MM.1S (cell line): ENCODE measurements around the gene RNGTT.

Experiments
- DNase-seq: peaks from one replicate; pipeline ENCODE4 v3.0.0-alpha.2; 2015
- H2AFZ ChIP-seq: fragments of 300-600 bp; sonication (generic); 2 replicates; pipeline ENCODE4 v1.6.0; 2016; ENCODE audit warnings: antibody characterized with exemption, low read length
- H3F3A ChIP-seq: fragments of 300-600 bp; sonication (generic); 2 replicates; pipeline ENCODE4 v1.6.1; 2016; ENCODE audit warnings: mild to moderate bottlenecking, antibody characterized with exemption, low read length, moderate library complexity, mixed read lengths; ENCODE audit not compliant: insufficient read depth
- H3K27ac ChIP-seq: fragments of 300-600 bp; sonication (generic); 2 replicates; pipeline ENCODE4 v1.5.1; 2016; ENCODE audit warnings: mild to moderate bottlenecking, low read length
- H3K27me3 ChIP-seq: fragments of 300-600 bp; sonication (generic); replicated peaks from 2 replicates; pipeline ENCODE4 v1.6.0; 2016; ENCODE audit warnings: low read length; ENCODE audit not compliant: insufficient read depth
- H3K36me3 ChIP-seq: fragments of 300-600 bp; sonication (generic); replicated peaks from 2 replicates; pipeline ENCODE4 v1.6.1; 2016; ENCODE audit warnings: mild to moderate bottlenecking, low read length, mixed read lengths; ENCODE audit not compliant: insufficient read depth
- H3K4me1 ChIP-seq: fragments of 300-600 bp; sonication (generic); 2 replicates; pipeline ENCODE4 v1.6.1; 2016; ENCODE audit warnings: low read length, mixed read lengths
- H3K4me2 ChIP-seq: fragments of 300-600 bp; sonication (generic); 2 replicates; pipeline ENCODE4 v1.6.0; 2016; ENCODE audit warnings: low read depth, low read length
- H3K4me3 ChIP-seq: fragments of 300-600 bp; sonication (generic); 2 replicates; pipeline ENCODE4 v1.5.1; 2016; ENCODE audit warnings: low read length, mixed read lengths
- H3K79me2 ChIP-seq: fragments of 300-600 bp; sonication (generic); 2 replicates; pipeline ENCODE4 v1.6.1; 2016; ENCODE audit warnings: mixed run types, low read length, mixed read lengths
- H3K9ac ChIP-seq: fragments of 300-600 bp; sonication (generic); 2 replicates; pipeline ENCODE4 v1.6.1; 2016; ENCODE audit warnings: low read length, mixed read lengths
- H3K9me2 ChIP-seq: fragments of 300-600 bp; sonication (generic); replicated peaks from 2 replicates; pipeline ENCODE4 v1.6.1; 2016; ENCODE audit warnings: mild to moderate bottlenecking, low read length, mixed read lengths; ENCODE audit not compliant: insufficient read depth
- H3K9me3 ChIP-seq: fragments of 300-600 bp; sonication (generic); replicated peaks from 2 replicates; pipeline ENCODE4 v1.6.1; 2016; ENCODE audit warnings: mild to moderate bottlenecking, low read length, mixed read lengths; ENCODE audit not compliant: insufficient read depth
- H4K20me1 ChIP-seq: fragments of 300-600 bp; sonication (generic); 2 replicates; pipeline ENCODE4 v1.6.1; 2016; ENCODE audit warnings: mild to moderate bottlenecking, low read length, moderate library complexity, mixed read lengths; ENCODE audit not compliant: insufficient read depth
- EZH2 ChIP-seq: fragments of 300-600 bp; sonication (generic); optimal IDR thresholded peaks from 2 replicates; pipeline ENCODE3; 2017; ENCODE audit warnings: low read depth, mild to moderate bottlenecking, antibody characterized with exemption, low read length, mixed read lengths
- EZH2phosphoT487 ChIP-seq: fragments of 300-600 bp; sonication (generic); IDR thresholded peaks from 2 replicates; pipeline ENCODE4 v1.6.1; 2018; ENCODE audit warnings: antibody characterized with exemption, low read length
- TF ChIP-seq, protein P1 (sequence below): fragments of 300-600 bp; sonication (generic); IDR thresholded peaks from 2 replicates; pipeline ENCODE4 v1.5.1; 2016; ENCODE audit warnings: antibody characterized with exemption, low read length, mixed read lengths

Gene RNGTT

GRCh38 chr6:88890394-88890793 is 73.0 kb downstream of the RNGTT start:
- TF ChIP-seq EZH2: no peak
- TF ChIP-seq, protein P1, sequence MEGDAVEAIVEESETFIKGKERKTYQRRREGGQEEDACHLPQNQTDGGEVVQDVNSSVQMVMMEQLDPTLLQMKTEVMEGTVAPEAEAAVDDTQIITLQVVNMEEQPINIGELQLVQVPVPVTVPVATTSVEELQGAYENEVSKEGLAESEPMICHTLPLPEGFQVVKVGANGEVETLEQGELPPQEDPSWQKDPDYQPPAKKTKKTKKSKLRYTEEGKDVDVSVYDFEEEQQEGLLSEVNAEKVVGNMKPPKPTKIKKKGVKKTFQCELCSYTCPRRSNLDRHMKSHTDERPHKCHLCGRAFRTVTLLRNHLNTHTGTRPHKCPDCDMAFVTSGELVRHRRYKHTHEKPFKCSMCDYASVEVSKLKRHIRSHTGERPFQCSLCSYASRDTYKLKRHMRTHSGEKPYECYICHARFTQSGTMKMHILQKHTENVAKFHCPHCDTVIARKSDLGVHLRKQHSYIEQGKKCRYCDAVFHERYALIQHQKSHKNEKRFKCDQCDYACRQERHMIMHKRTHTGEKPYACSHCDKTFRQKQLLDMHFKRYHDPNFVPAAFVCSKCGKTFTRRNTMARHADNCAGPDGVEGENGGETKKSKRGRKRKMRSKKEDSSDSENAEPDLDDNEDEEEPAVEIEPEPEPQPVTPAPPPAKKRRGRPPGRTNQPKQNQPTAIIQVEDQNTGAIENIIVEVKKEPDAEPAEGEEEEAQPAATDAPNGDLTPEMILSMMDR: no peak
- no peak for TF ChIP-seq EZH2phosphoT487
- DNase-seq: no peak
- no peak overlapping the region for H3K4me2 ChIP-seq

DNA sequence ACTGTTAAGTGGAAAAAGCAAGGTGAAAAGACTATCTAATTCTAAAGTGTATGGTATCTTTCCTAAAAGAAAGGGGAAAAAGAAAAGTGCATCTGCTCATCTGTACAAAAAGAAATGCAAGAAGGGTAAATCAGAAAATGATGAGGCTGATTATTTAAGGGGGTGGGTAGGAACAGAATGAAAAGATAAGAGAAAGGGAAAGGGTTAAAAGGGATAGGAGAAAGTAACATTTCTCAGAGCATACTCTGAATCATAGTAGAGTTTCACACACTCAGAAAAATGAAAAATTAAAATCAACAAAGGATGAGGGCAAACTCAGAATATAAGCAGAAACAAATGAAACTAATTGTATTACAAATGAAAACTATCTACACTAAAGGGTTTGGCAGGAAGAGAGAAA is 79.1 kb downstream of the RNGTT start:
- no peak overlapping the region for H2AFZ ChIP-seq
- no peak overlapping the region for H3K27ac ChIP-seq
- H3K36me3 ChIP-seq: no peaks in the 10 kb centered on the region
- no peaks in the 10 kb centered on the region for H3F3A ChIP-seq
- no peaks in the 10 kb centered on the region for H4K20me1 ChIP-seq
- no peak overlapping the region for H3K9ac ChIP-seq
- no peaks in the 10 kb centered on the region for H3K9me3 ChIP-seq
- no peak overlapping the region for H3K4me2 ChIP-seq
- H3K79me2 ChIP-seq: no peaks in the 10 kb centered on the region
- TF ChIP-seq EZH2phosphoT487: no peak
- TF ChIP-seq, protein P1: no peak
- no peak for TF ChIP-seq EZH2
- no peaks in the 10 kb centered on the region for H3K27me3 ChIP-seq
- DNase-seq: no peak
- H3K4me1 ChIP-seq: no peaks in the 10 kb centered on the region
- no peak overlapping the region for H3K4me3 ChIP-seq
- no peaks in the 10 kb centered on the region for H3K9me2 ChIP-seq

More at GRCh38 chr6:88890394-88890793, 73.0 kb downstream of the RNGTT start:
- Histone ChIP-seq H3K27me3 (no peaks in the 10 kb centered on the region), H3K4me1 (no peaks in the 10 kb centered on the region), H2AFZ (no peak overlapping the region), H3K9ac (no peak overlapping the region), H3K79me2 (no peaks in the 10 kb centered on the region), H3F3A (no peaks in the 10 kb centered on the region), H3K9me2 (no peaks in the 10 kb centered on the region), H3K27ac (no peak overlapping the region), H4K20me1 (no peaks in the 10 kb centered on the region), H3K9me3 (no peaks in the 10 kb centered on the region), H3K4me3 (no peak overlapping the region), H3K36me3 (no peaks in the 10 kb centered on the region)

DNA sequence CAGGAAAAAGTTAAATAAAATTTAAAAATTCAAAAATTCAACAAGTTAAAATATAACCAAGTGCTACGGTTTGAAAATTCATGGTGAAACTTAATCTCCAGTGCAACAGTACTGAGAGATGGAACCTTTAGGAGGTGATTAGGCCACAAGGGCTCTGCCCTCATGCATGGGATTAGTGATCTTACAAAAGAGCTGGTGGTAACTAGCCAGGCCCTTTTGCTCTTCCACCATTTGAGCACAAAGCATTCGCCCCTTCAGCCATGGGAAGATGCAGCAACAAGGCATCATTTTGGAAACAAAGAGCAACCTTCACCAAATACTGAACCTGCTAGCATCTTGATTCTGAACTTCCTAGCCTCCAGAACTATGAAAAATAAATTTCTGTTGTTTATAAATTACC is 80.9 kb downstream of the RNGTT start:
- Histone ChIP-seq H2AFZ (no peak overlapping the region), H4K20me1 (no peaks in the 10 kb centered on the region), H3K27me3 (no peaks in the 10 kb centered on the region), H3K27ac (no peak overlapping the region), H3K9ac (no peak overlapping the region), H3K9me2 (no peaks in the 10 kb centered on the region), H3K36me3 (no peaks in the 10 kb centered on the region), H3K4me3 (no peak overlapping the region), H3F3A (no peaks in the 10 kb centered on the region), H3K9me3 (no peaks in the 10 kb centered on the region), H3K4me2 (no peak overlapping the region), H3K79me2 (no peaks in the 10 kb centered on the region), H3K4me1 (no peaks in the 10 kb centered on the region)
- DNase-seq: no peak
- TF ChIP-seq EZH2phosphoT487: no peak
- TF ChIP-seq EZH2: no peak
- TF ChIP-seq, protein P1: no peak
